ENCODE results near the gene ST8SIA1.

Gene ST8SIA1

DNA sequence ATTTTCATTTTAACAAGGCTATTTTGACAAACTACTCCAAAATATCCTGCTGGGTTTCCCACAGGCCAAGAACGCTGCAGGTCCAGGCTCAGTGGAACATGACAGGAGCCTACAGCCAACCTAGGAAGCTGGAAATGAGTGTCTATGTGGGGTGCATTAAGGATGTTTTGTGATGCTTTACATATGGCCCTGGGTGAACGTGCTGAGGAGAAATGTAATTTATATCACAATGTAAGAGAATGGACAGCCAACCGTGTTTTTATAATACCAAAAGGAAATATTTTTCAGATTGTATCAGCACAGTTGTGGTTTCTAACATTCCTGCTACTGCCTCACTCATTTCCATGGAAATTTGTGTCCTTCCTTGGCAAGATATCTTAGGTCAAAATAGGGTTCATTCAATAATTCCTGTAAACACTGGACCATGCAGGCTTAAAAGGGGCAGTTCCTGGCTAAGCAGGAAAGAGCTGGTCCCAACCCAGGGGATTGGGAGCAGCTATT is 51.5 kb downstream of the ST8SIA1 start:
- peak; percentile 90 for DNase-seq (ENCODE audit: low read depth)

DNA sequence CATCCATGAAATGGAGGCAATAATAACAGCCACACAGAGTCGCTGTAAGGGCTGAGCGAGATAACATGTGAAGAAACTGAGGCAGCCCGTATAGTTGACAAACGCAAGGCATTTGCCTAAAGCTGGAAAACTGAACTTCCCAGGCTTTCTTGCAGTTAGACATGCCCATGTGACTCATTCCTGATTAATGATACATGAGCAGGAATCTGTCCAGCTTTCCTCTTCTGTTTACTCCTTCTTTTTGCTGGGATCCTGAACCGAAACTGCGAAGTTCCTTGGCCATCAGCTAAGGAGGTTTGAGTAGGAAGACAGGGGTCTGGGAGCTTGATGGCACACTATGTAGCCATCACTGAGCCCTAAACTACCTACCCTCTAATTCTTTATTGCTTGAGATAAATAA is 52.2 kb downstream of the ST8SIA1 start:
- DNase-seq (ENCODE audit: low read depth): peak; percentile 88

DNA sequence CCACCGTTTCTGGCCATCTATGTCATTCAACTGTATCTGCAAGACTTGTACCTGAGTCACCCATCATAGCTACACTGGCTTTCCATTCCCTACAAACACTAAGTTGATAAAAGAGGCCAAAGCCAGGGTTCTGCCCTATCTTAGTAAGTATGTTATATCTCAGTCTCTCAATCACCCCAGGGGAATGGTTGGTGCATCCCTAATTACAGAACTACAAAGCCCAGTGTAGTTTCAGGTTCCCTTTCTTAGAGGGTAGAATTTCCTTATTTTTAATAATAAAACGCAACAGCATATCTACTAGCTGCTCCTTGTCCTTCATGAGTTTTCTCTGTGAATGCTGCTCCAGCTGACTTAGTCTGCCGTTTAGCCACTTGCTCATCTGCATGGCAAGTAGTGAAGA is 57.6 kb downstream of the ST8SIA1 start:
- no peak for DNase-seq (ENCODE audit: low read depth)

DNA sequence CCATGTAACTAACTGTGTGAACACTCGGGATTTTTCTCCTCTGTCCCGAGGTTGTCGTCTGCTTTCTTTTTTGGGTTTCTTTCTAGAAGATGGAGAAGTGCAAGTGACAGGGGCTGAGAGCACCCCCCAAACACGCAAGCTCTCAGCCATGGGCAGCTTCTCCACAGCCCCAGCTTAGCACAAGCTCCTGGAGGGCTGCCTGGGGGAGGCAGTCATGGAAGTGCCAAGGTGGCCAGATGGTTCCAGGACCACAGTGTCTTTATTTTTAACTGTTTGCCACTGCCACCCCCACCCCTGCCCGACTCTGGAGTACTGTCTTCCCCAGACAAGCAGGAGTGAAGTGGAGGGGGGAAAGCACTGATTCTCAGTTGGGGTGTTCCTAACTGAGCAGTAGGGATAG is 58.2 kb downstream of the ST8SIA1 start:
- no peak for DNase-seq (ENCODE audit: low read depth)

GRCh38 chr12:22275843-22276242 is 58.7 kb downstream of the ST8SIA1 start:
- peak; percentile 100 for DNase-seq (ENCODE audit: low read depth)

GRCh38 chr12:22272335-22273151 is 62.0 kb downstream of the ST8SIA1 start:
- peak; percentile 31 for DNase-seq (ENCODE audit: low read depth)

DNA sequence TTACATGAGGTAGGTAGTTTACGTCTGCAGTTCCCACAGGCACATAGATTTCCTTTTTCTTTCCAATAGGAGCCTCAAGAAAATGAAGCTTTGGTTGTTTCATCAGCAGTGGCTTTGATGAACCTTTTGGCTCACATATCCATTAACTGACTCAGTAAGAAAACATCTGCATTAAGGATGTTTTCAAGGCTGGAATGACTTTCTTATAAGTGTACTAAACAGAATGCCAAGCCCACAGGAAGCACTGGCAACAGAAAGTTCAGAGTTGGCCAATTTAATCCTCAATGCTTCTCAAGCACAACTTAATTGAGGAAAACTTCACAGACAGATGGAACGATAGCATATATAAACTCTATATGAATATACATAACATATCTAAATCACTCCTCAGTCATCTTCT is 63.5 kb downstream of the ST8SIA1 start:
- DNase-seq (ENCODE audit: low read depth): peak; percentile 78

DNA sequence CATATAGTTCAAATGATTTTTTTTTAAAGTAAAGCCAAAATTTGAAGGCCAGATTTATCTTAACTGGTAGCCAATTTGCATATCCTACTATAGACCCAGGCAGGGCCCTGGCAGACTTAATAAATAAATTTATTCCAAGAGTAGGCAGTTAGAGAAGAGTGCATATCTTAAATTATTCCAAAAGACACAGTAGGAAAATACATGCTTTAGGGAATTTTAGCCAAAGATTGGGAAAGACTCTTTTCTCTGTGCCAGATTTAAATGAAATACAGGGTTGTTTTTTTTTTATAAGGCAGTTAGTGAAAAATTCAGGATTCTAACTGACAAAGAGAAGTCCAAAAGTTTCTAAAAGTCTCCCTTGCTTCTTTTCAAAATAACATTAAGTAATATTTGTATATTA is 65.5 kb downstream of the ST8SIA1 start:
- no peak for DNase-seq (ENCODE audit: low read depth)

- DNase-seq (ENCODE audit: low read depth): no peak
These were observed 66.1 kb downstream of the ST8SIA1 start for GRCh38 chr12:22268406-22268805.

- no peak for DNase-seq (ENCODE audit: low read depth)
These were observed 68.4 kb downstream of the ST8SIA1 start for GRCh38 chr12:22266101-22266500.

- DNase-seq (ENCODE audit: low read depth): no peak
These were observed 70.1 kb downstream of the ST8SIA1 start for GRCh38 chr12:22264380-22264779.

DNA sequence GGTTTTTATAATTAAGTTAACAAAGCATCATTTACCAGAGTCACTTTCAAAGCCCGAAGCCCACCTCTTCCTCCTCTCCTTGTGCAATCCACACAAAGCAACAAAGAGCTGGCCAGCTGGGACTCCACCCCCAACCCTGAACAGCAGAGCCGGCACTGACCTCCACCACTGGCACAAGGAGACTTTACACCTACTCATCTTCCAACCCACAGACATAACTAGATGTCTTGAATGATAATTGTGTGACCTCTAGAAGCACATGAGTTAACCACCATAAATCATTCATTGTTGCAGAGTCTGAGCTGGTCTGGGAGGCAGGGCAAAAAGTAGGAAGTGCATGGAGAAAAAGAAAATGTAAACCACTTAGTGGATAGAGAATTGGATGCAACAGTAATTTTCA is 72.2 kb downstream of the ST8SIA1 start:
- DNase-seq (ENCODE audit: low read depth): no peak

GRCh38 chr12:22257100-22257499 is 77.4 kb downstream of the ST8SIA1 start:
- no peak for DNase-seq (ENCODE audit: low read depth)

- DNase-seq (ENCODE audit: low read depth): no peak
These were observed 77.9 kb downstream of the ST8SIA1 start for GRCh38 chr12:22256605-22257004.

DNA sequence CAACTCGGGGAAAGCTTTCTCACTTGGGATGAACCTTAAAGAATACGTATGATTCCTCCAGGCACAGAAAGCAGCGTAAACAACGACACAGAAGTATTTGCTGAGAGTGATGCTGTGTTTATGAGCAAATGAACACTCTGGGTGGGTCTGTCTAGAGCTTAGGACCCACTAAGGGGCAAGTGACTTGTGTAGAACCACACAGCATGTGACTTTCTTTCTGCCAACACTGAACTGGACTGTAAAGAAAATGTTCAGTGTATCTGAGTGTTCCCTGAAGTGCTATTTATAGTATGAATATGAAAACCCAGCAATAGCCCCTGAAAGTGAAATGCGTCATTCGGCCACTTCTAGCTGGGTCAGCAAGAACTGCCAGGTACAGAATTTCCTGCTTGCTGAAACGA is 78.5 kb downstream of the ST8SIA1 start:
- DNase-seq (ENCODE audit: low read depth): no peak

GRCh38 chr12:22255097-22255496 is 79.4 kb downstream of the ST8SIA1 start:
- DNase-seq (ENCODE audit: low read depth): no peak

DNA sequence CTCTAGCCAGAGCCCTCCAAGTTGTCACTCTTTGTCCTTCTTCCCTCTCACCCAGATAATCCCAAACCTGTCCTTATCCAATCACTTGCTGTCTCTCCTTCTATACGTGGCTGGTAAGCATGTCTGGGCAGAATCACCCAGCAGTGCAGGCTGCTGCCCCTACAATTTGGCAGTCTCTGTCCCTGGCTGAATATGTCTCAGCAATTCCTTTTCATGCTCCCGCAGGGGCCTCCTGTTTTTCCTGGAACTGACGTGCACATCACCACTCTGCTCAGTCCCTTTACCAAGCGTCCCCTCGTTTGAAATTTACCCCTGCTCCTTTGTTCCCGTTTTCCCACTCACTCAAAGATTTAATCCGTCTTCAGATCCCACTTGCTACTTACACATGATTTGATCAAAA is 80.0 kb downstream of the ST8SIA1 start:
- DNase-seq (ENCODE audit: low read depth): no peak

- DNase-seq (ENCODE audit: low read depth): no peak
These were observed 82.5 kb downstream of the ST8SIA1 start for GRCh38 chr12:22252057-22252456.

DNA sequence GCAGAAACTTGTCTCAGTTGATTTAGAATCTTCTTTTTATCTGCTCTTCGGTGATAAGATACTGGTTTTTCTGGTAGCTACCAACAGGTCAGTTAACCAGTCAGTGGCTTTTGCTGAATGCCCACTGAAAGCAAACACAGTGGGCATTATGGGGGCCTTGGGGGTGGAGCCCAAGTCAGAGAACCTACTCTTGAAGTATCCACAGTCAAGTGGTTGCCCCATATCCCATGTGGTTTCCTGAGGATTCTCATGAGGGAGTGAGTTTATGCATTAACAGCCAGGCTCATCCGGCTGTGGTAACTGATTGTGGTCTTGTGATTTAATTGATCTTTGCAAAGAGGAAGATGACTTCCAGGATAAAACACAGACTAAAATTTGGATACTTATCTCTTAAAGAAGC is 83.7 kb downstream of the ST8SIA1 start:
- no peak for DNase-seq (ENCODE audit: low read depth)

GRCh38 chr12:22248571-22249115 is 85.9 kb downstream of the ST8SIA1 start:
- no peak for DNase-seq (ENCODE audit: low read depth)

- DNase-seq (ENCODE audit: low read depth): no peak
These were observed 86.4 kb downstream of the ST8SIA1 start for GRCh38 chr12:22248121-22248520.

DNA sequence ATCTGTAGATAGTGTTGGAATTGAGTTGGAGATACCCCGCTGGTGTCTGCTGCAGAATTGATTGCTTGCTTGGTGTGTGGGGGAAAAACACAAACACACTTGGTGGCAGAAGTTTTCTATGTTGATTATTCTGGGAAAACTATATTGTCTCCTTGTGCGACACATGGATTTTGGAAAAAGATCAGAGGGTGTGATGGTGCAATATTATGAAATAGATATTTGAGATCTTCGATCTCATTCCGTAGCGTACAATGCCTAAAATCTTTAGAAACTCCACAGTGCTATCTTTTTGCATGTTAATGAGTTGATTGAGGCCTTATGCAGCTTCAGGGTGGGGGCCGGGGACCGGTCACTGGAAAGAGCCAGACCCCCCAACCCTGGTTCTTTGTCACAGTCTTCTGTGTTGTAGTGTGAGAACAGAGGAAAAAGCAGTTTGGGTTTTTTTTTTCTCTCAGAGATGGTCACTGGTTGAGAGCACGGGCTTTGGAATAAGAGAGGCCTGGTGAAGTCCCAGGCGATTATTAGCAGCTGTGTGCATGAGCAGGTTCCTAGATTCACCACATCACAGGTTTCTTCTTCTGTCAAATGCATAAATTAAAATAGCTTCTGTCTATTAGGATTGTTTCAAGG is 88.2 kb downstream of the ST8SIA1 start:
- no peak for DNase-seq (ENCODE audit: low read depth)

DNA sequence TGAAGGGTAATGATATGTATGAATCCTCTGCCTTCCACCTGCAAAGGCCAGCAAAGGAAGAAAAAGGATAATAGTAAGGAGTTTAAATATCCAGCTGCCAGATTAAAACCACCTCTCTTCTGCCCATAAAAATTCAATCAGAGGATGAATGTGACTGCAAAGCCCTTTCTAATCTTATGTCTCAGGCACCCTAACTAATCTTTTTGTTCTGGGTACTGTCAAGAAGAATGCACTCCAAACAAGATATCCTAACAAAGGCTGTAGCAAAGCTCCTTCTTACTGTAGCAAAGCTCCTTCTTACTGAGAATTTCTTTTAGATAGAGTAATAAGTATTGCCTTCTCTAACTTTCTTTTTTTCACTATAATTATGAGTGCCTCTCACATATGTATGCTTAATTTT is 91.8 kb downstream of the ST8SIA1 start:
- DNase-seq (ENCODE audit: low read depth): no peak

All from stromal cell of bone marrow (primary cell).